ENCODE results near the gene TRPC3.
"Not testable (repeated sequence)": the region's sequence is repeated elsewhere in the genome, so short reads cannot be mapped to it uniquely, and the experiment has no call there.

Gene TRPC3

GRCh38 chr4:121943941-121944340 is 7.9 kb downstream of the TRPC3 start:
- TF ChIP-seq POLR2A (IDR thresholded peaks at IDR 0.05; ENCODE audit: low read depth, low read length) (no peak), TAF1 (IDR thresholded peaks at IDR 0.05; ENCODE audit: borderline replicate concordance, low read depth, low read length) (no peak), POLR2AphosphoS5 (IDR thresholded peaks at IDR 0.05; ENCODE audit: low read depth, low read length) (no peak)
- DNase-seq (ENCODE audit: insufficient read length) (no peak), FAIRE-seq (no peak)

GRCh38 chr4:121939690-121940089 is 12.2 kb downstream of the TRPC3 start:
- DNase-seq (ENCODE audit: insufficient read length) (no peak), FAIRE-seq (no peak)
- TF ChIP-seq POLR2AphosphoS5 (IDR thresholded peaks at IDR 0.05; ENCODE audit: low read depth, low read length) (no peak), POLR2A (IDR thresholded peaks at IDR 0.05; ENCODE audit: low read depth, low read length) (no peak), TAF1 (IDR thresholded peaks at IDR 0.05; ENCODE audit: borderline replicate concordance, low read depth, low read length) (no peak)

GRCh38 chr4:121938282-121939092 is 13.4 kb downstream of the TRPC3 start:
- DNase-seq (ENCODE audit: insufficient read length) (no peak), FAIRE-seq (no peak)
- no peak for TF ChIP-seq TAF1 (IDR thresholded peaks at IDR 0.05; ENCODE audit: borderline replicate concordance, low read depth, low read length)
- no peak for TF ChIP-seq POLR2A (IDR thresholded peaks at IDR 0.05; ENCODE audit: low read depth, low read length)
- TF ChIP-seq POLR2AphosphoS5 (IDR thresholded peaks at IDR 0.05; ENCODE audit: low read depth, low read length): no peak

GRCh38 chr4:121936101-121936500 is 15.8 kb downstream of the TRPC3 start:
- no peak for FAIRE-seq
- TF ChIP-seq POLR2A (IDR thresholded peaks at IDR 0.05; ENCODE audit: low read depth, low read length): no peak
- TF ChIP-seq TAF1 (IDR thresholded peaks at IDR 0.05; ENCODE audit: borderline replicate concordance, low read depth, low read length): no peak
- no peak for TF ChIP-seq POLR2AphosphoS5 (IDR thresholded peaks at IDR 0.05; ENCODE audit: low read depth, low read length)
- DNase-seq (ENCODE audit: insufficient read length): no peak

- DNase-seq (ENCODE audit: insufficient read length): no peak
- TF ChIP-seq POLR2AphosphoS5 (IDR thresholded peaks at IDR 0.05; ENCODE audit: low read depth, low read length): no peak
- no peak for TF ChIP-seq POLR2A (IDR thresholded peaks at IDR 0.05; ENCODE audit: low read depth, low read length)
- no peak for TF ChIP-seq TAF1 (IDR thresholded peaks at IDR 0.05; ENCODE audit: borderline replicate concordance, low read depth, low read length)
- FAIRE-seq: no peak
Observed at GRCh38 chr4:121934635-121935034, 17.2 kb downstream of the TRPC3 start.

GRCh38 chr4:121932212-121932974 is 19.5 kb downstream of the TRPC3 start:
- DNase-seq (ENCODE audit: insufficient read length) (no peak), FAIRE-seq (no peak)
- TF ChIP-seq POLR2A (IDR thresholded peaks at IDR 0.05; ENCODE audit: low read depth, low read length): no peak
- no peak for TF ChIP-seq POLR2AphosphoS5 (IDR thresholded peaks at IDR 0.05; ENCODE audit: low read depth, low read length)
- no peak for TF ChIP-seq TAF1 (IDR thresholded peaks at IDR 0.05; ENCODE audit: borderline replicate concordance, low read depth, low read length)

- FAIRE-seq (no peak), DNase-seq (ENCODE audit: insufficient read length) (no peak)
- no peak for TF ChIP-seq POLR2A (IDR thresholded peaks at IDR 0.05; ENCODE audit: low read depth, low read length)
- no peak for TF ChIP-seq TAF1 (IDR thresholded peaks at IDR 0.05; ENCODE audit: borderline replicate concordance, low read depth, low read length)
- no peak for TF ChIP-seq POLR2AphosphoS5 (IDR thresholded peaks at IDR 0.05; ENCODE audit: low read depth, low read length)
Observed at GRCh38 chr4:121930304-121930703, 21.6 kb downstream of the TRPC3 start.

GRCh38 chr4:121927948-121928347 is 23.9 kb downstream of the TRPC3 start:
- DNase-seq (ENCODE audit: insufficient read length): no peak
- no peak for TF ChIP-seq POLR2A (IDR thresholded peaks at IDR 0.05; ENCODE audit: low read depth, low read length)
- TF ChIP-seq TAF1 (IDR thresholded peaks at IDR 0.05; ENCODE audit: borderline replicate concordance, low read depth, low read length): no peak
- TF ChIP-seq POLR2AphosphoS5 (IDR thresholded peaks at IDR 0.05; ENCODE audit: low read depth, low read length): no peak
- FAIRE-seq: no peak

GRCh38 chr4:121926490-121926889 is 25.4 kb downstream of the TRPC3 start:
- FAIRE-seq; DNase-seq (ENCODE audit: insufficient read length): not testable (repeated sequence)

GRCh38 chr4:121923306-121923705 is 28.6 kb downstream of the TRPC3 start:
- DNase-seq (ENCODE audit: insufficient read length) (no peak), FAIRE-seq (no peak)
- TF ChIP-seq POLR2AphosphoS5 (IDR thresholded peaks at IDR 0.05; ENCODE audit: low read depth, low read length) (no peak), TAF1 (IDR thresholded peaks at IDR 0.05; ENCODE audit: borderline replicate concordance, low read depth, low read length) (no peak), POLR2A (IDR thresholded peaks at IDR 0.05; ENCODE audit: low read depth, low read length) (no peak)

GRCh38 chr4:121913667-121914066 is 38.2 kb downstream of the TRPC3 start:
- TF ChIP-seq TAF1 (IDR thresholded peaks at IDR 0.05; ENCODE audit: borderline replicate concordance, low read depth, low read length) (no peak), POLR2AphosphoS5 (IDR thresholded peaks at IDR 0.05; ENCODE audit: low read depth, low read length) (no peak), POLR2A (IDR thresholded peaks at IDR 0.05; ENCODE audit: low read depth, low read length) (no peak)
- no peak for FAIRE-seq
- no peak for DNase-seq (ENCODE audit: insufficient read length)

GRCh38 chr4:121908346-121908745 is 43.5 kb downstream of the TRPC3 start:
- no peak for FAIRE-seq

More at GRCh38 chr4:121908346-121908745, 43.5 kb downstream of the TRPC3 start:
- TF ChIP-seq TAF1 (IDR thresholded peaks at IDR 0.05; ENCODE audit: borderline replicate concordance, low read depth, low read length) (no peak), POLR2AphosphoS5 (IDR thresholded peaks at IDR 0.05; ENCODE audit: low read depth, low read length) (no peak), POLR2A (IDR thresholded peaks at IDR 0.05; ENCODE audit: low read depth, low read length) (no peak)
- DNase-seq (ENCODE audit: insufficient read length): no peak
